Heart left ventricle (tissue), 16 donors: Measurements from ENCODE around the gene C16orf89. TPM values are rescaled to one million over a fixed set of nuclear protein-coding genes. Genes with fewer than 3 reads are reported as not detected.

Source experiments
- ATAC-seq, 4 donors: fragments of 200-7000 bp; cut with Tn5 transposase; one replicate each; pipeline ENCODE4 v1.9.1; 2020 to 2022; ENCODE audit warnings: moderate library complexity in 4 of 4, mild to moderate bottlenecking in 3 of 4, moderate number of reproducible peaks in 1 of 4
- DNase-seq, 5 donors: peaks; one replicate each; pipeline ENCODE4 v3.0.0-alpha.2; 2020
- H3K27ac ChIP-seq, 12 donors: fragments of 200-600 bp; sonication (generic) in 4 of 12; one replicate each; pipeline versions ENCODE4 v1.5.0 to v1.8.0; 2016 to 2022; ENCODE audit warnings: mild to moderate bottlenecking in 2 of 12
- H3K27me3 ChIP-seq, 9 donors: fragments of 200-600 bp; sonication (generic) in 2 of 9; one replicate each; pipeline versions ENCODE4 v1.5.1 to v1.8.0; 2016 to 2022; ENCODE audit warnings: mild to moderate bottlenecking in 3 of 9
- H3K36me3 ChIP-seq, 9 donors: fragments of 200-600 bp; sonication (generic) in 2 of 9; one replicate each; pipeline versions ENCODE4 v1.5.0 to v1.8.0; 2018 to 2022; ENCODE audit warnings: mild to moderate bottlenecking in 2 of 9
- H3K4me1 ChIP-seq, 12 donors: fragments of 200-600 bp; sonication (generic) in 4 of 12; one replicate each; pipeline versions ENCODE4 v1.5.0 to v1.8.0; 2016 to 2022; ENCODE audit warnings: mild to moderate bottlenecking in 3 of 12
- H3K4me3 ChIP-seq, 12 donors: fragments of 200-600 bp; sonication (generic) in 4 of 12; one replicate each; pipeline versions ENCODE4 v1.5.0 to v1.8.0; 2017 to 2022; ENCODE audit warnings: mild to moderate bottlenecking in 9 of 12, moderate library complexity in 4 of 12
- H3K9me3 ChIP-seq, 12 donors: fragments of 200-600 bp; sonication (generic) in 4 of 12; one replicate each; pipeline versions ENCODE4 v1.5.0 to v1.8.0; 2016 to 2022; ENCODE audit warnings: mild to moderate bottlenecking in 1 of 12
- CTCF ChIP-seq, 12 donors: fragments of 200-600 bp; sonication (generic) in 4 of 12; IDR thresholded peaks; one replicate each; pipeline versions ENCODE4 v1.5.0 to v1.8.0; 2018 to 2022; ENCODE audit warnings: antibody characterized with exemption in 12 of 12, mild to moderate bottlenecking in 5 of 12
- POLR2A ChIP-seq, 2 donors: fragments of 450-650 bp; IDR thresholded peaks; one replicate each; pipeline ENCODE4 v1.6.1; 2017; ENCODE audit warnings: antibody characterized with exemption in 2 of 2, mild to moderate bottlenecking in 2 of 2, moderate library complexity in 2 of 2
- WGBS, 4 donors: extraction: QIAGEN DNeasy Blood & Tissue Kit in 2 of 4; methylation state at CpG; one replicate each; pipeline versions ENCODE4 v1.1.5 to v1.1.7; 2013 to 2018; 5-methylcytosine and 5-hydroxymethylcytosine counted together
- intact Hi-C, 10 donors: fragments of 100-400 bp; cut with DNase I; formaldehyde crosslinking; loops; one replicate each; pipeline versions ENCODE4 v1.11.1 to v1.14.2; 2022
- polyA plus RNA-seq, 2 donors: library from polyadenylated mRNA; stranded (reverse); fragments of 200-250 nt; gene quantifications; one replicate each; pipeline ENCODE4 v1.2.3, GENCODE V29; 2013
- total RNA-seq, 9 donors: library from RNA; depleted of rRNA in 2 of 9; stranded (reverse); fragments of >200 nt in 2 of 9; fragmentation: NEBNext Ultra II Directional in 3 of 9; extraction: Animal tissue kit (Norgen Biotek cat#: 25700) in 3 of 9; gene quantifications; one replicate each; pipeline versions ENCODE4 v1.1.0 to v1.2.4, GENCODE V29; 2016 to 2023
- donor health status: ischemic (EF 13 %, LVEDD 7.1; RV severe dilation, severe dysfunction).
- donor health status: healthy with polysubstance abuse.
- donor health status: DM: no; HTN: yes; CAD: no.
- donor health status: DM: no; HTN: no; CAD: no.
- donor health status: ischemic (EF 25% LVEDD 6.9; RV normal size, moderate dysfunction).
- donor health status: ischemic (EF 25% LVEDD 5.7; RV mildly dilated, moderate dysfunction).
- donor health status: healthy.
- donor health status: DM: yes; HTN: yes; CAD: no.
- donor health status: ischemic (EF 35%, LVEDD 5.7; RV mildly dilated, moderate dysfunction).
- donor health status: nonischemic (EF 11% LVEDD 7.7; RV severe dilation, severe dysfunction).
- donor health status: DM: yes; HTN: yes; CAD: no.
- donor health status: PGD.
- donor health status: ischemic (EF 29% LVEDD 5.4; RV normal size, mild dysfunction).
- donor health status: nonischemic (EF 23%, LVEDD 6.1; RV moderate dilation, normal function).

C16orf89 gene
- total and polyA plus RNA-seq, 11 donors, result 0.26 to 38.4 (median 6.3) TPM

GRCh38 chr16:5001571-5001970 lies 64.2 kb downstream of the C16orf89 start:
- no peak for ATAC-seq
- Histone ChIP-seq H3K27me3 (no peaks in the 10 kb centered on the region), H3K4me3 (no peak overlapping the region), H3K36me3 (no peaks in the 10 kb centered on the region), H3K4me1 (peaks cover 0 to 13% (median 0%) of the 10 kb centered on the region in 12 donors), H3K27ac (peak overlapping the region in 1 of 12 donors; percentile 85), H3K9me3 (no peaks in the 10 kb centered on the region)
- intact Hi-C loops, result no loop called here
- TF ChIP-seq POLR2A (IDR thresholded peaks at IDR 0.05), result no peak
- no peak for TF ChIP-seq CTCF (IDR thresholded peaks at IDR 0.05)
- WGBS, 4 donors, result 59 to 77% (median 65%) methylated on average over 7 of the region's 7 CpGs
- peak in 1 of 5 donors; percentile 6 for DNase-seq

- intact Hi-C loops, result no loop called here
- Histone ChIP-seq H3K27me3 (no peaks in the 10 kb centered on the region), H3K4me1 (peaks cover 0 to 8% (median 0%) of the 10 kb centered on the region in 12 donors), H3K9me3 (no peaks in the 10 kb centered on the region), H3K4me3 (no peak overlapping the region), H3K27ac (no peak overlapping the region), H3K36me3 (no peaks in the 10 kb centered on the region)
- no peak for TF ChIP-seq POLR2A (IDR thresholded peaks at IDR 0.05)
- no peak for TF ChIP-seq CTCF (IDR thresholded peaks at IDR 0.05)
- ATAC-seq (no peak), DNase-seq (peak in 2 of 5 donors; percentile 12 to 51)
- WGBS, 4 donors, result 86 to 90% (median 89%) methylated on average over 12 to 19 of the region's 19 CpGs
Observed at GRCh38 chr16:5000573-5001001, 65.2 kb downstream of the C16orf89 start.

DNA sequence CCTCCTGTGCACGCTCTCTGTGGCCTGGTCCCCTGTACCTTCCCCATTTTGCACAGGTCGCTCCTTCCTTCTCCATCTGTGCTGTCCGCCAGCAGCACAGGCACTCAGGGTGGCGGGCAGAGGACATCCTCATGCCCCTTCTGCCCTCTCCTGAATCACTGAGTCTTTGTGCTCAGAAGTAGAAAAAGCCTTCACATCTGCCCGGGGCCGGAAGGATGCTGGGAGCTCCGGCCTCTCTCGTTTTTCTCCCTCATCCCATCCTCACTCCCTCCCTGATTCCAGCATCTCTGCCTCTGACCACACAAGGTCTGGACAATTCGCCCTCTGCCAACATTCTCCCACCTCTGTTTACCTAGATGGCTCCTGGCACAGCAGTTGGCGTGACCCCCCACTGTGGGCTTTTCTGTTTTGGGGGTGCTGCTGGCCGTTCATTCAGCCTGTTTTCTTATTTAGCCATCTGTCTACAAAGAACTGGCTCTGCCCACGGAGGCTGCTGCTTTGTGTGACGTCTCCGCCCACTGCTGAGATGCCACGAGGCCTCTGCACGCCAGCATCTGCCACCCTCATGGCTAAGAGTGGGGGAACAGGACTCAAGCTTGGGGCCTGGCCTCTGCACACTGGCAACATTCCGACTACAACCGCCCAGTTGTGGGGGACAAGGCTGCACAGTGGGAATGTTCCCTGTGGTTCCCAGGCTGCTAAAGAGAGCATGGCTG lies 70.9 kb downstream of the C16orf89 start:
- ATAC-seq, result peak in 1 of 4 donors; percentile 29
- no peaks in the 10 kb centered on the region for H3K4me1 ChIP-seq
- H3K4me3 ChIP-seq, result no peak overlapping the region
- no peaks in the 10 kb centered on the region for H3K36me3 ChIP-seq
- peaks cover 0 to 20% (median 0%) of the 10 kb centered on the region in 9 donors for H3K27me3 ChIP-seq
- intact Hi-C loops, result no loop called here
- peak in 1 of 5 donors; percentile 1 for DNase-seq
- WGBS, 4 donors, result 74 to 81% (median 76%) methylated on average over 15 to 18 of the region's 18 CpGs
- H3K9me3 ChIP-seq, result no peaks in the 10 kb centered on the region
- TF ChIP-seq CTCF (IDR thresholded peaks at IDR 0.05) (no peak), POLR2A (IDR thresholded peaks at IDR 0.05) (no peak)
- no peak overlapping the region for H3K27ac ChIP-seq

Other genes with a start within 250 kb of the C16orf89 start
- gene GLYR1, start 218.7 kb downstream of the C16orf89 start, total RNA-seq, result 10 to 100 TPM; 54.3 to 96.6 (median 75.8) TPM
- 10 to 100 TPM; 51.3 to 67.2 TPM for gene GLYR1, start 218.7 kb downstream of the C16orf89 start, polyA plus RNA-seq
- gene UBN1, start 218.5 kb downstream of the C16orf89 start, total RNA-seq, result 10 to 100 TPM; 25.0 to 77.9 (median 32.7) TPM
- 10 to 100 TPM; 20.3 to 34.2 TPM for gene UBN1, start 218.5 kb downstream of the C16orf89 start, polyA plus RNA-seq
- 10 to 100 TPM in 3 of 9 donors, 1 to 10 TPM in 6; 6.4 to 23.8 (median 8.3) TPM for gene PPL, start 128.8 kb downstream of the C16orf89 start, total RNA-seq
- 1 to 10 TPM; 4.3 to 5.1 TPM for gene PPL, start 128.8 kb downstream of the C16orf89 start, polyA plus RNA-seq
- 10 to 100 TPM in 5 of 9 donors, 1 to 10 TPM in 4; 1.6 to 25.4 (median 11.6) TPM for gene SEC14L5, start 107.6 kb downstream of the C16orf89 start, total RNA-seq
- 1 to 10 TPM in 1 of 2 donors, under 1 TPM in 1; 0.11 to 5.0 TPM for gene SEC14L5, start 107.6 kb downstream of the C16orf89 start, polyA plus RNA-seq
- gene NAGPA, start 32.0 kb downstream of the C16orf89 start, total RNA-seq, result 10 to 100 TPM in 3 of 9 donors, 1 to 10 TPM in 6; 3.8 to 14.6 (median 8.9) TPM
- 1 to 10 TPM; 6.4 to 6.5 TPM for gene NAGPA, start 32.0 kb downstream of the C16orf89 start, polyA plus RNA-seq
- 10 to 100 TPM in 3 of 9 donors, 1 to 10 TPM in 6; 6.5 to 17.1 (median 9.7) TPM for gene ALG1, start 5.9 kb upstream of the C16orf89 start, total RNA-seq
- 10 to 100 TPM in 1 of 2 donors, 1 to 10 TPM in 1; 6.0 to 15.3 TPM for gene ALG1, start 5.9 kb upstream of the C16orf89 start, polyA plus RNA-seq
- gene EEF2KMT, start 31.8 kb upstream of the C16orf89 start, total RNA-seq, result 10 to 100 TPM in 1 of 9 donors, 1 to 10 TPM in 8; 6.2 to 10.8 (median 7.2) TPM
- 10 to 100 TPM in 1 of 2 donors, 1 to 10 TPM in 1; 3.2 to 11.6 TPM for gene EEF2KMT, start 31.8 kb upstream of the C16orf89 start, polyA plus RNA-seq